Activated T-cell treated with anti-CD3 and anti-CD28 coated beads, Interleukin-2, amount 50 U/mL, for 4 hours (primary cell): Measurements from ENCODE around the gene CCDC179. TPM values are rescaled to one million over a fixed set of nuclear protein-coding genes. Genes with fewer than 3 reads are reported as not detected.
A peak's percentile ranks its signal among the peaks of the same experiment; 100 is the strongest.

Source experiments
- ATAC-seq, 2 donors: fragments of 200-7000 bp; cut with Tn5 transposase; one replicate each; pipeline ENCODE4 v1.10.0; 2021
- DNase-seq: peaks from one replicate; pipeline ENCODE4 v3.0.0-alpha.2; 2020
- H3K27me3 Mint-ChIP-seq: one replicate; pipeline ENCODE4 v1.8.0; 2021; ENCODE audit warnings: low read depth, mixed read lengths
- H3K36me3 Mint-ChIP-seq: one replicate; pipeline ENCODE4 v1.8.0; 2022; ENCODE audit warnings: mixed read lengths; ENCODE audit not compliant: insufficient read depth
- H3K4me1 Mint-ChIP-seq: one replicate; pipeline ENCODE4 v1.8.0; 2021; ENCODE audit warnings: low read depth, mixed read lengths
- H3K4me3 Mint-ChIP-seq: one replicate; pipeline ENCODE4 v1.8.0; 2021; ENCODE audit warnings: mild to moderate bottlenecking, moderate library complexity, mixed read lengths
- H3K9me3 Mint-ChIP-seq: one replicate; pipeline ENCODE4 v1.8.0; 2021; ENCODE audit warnings: mixed read lengths
- total RNA-seq, 3 donors: library from RNA; stranded (reverse); gene quantifications; one replicate each; pipeline ENCODE4 v1.2.1, GENCODE V29; 2021

The CCDC179 gene
- not detected for total RNA-seq

- Mint-ChIP-seq H3K36me3 (peaks cover 3% of the 10 kb centered on the region), H3K4me3 (no peak within 1 kb of the TSS), H3K4me1 (no peaks in the 10 kb centered on the region), H3K27me3 (no peaks in the 10 kb centered on the region), H3K9me3 (no peaks in the 10 kb centered on the region)
- ATAC-seq (no peak), DNase-seq (no peak)
These were observed at the start of gene CCDC179 for GRCh38 chr11:22860241-22860640. TSS of gene CCDC179 (minus strand) at chr11:22860474. CDS start at chr11:22860421, 53 bp downstream.

- H3K36me3 Mint-ChIP-seq = peaks cover 5% of the 10 kb centered on the region
- H3K4me1 Mint-ChIP-seq = no peaks in the 10 kb centered on the region
- peaks cover 7% of the 10 kb centered on the region for H3K9me3 Mint-ChIP-seq
- H3K27me3 Mint-ChIP-seq = no peaks in the 10 kb centered on the region
- no peak overlapping the region for H3K4me3 Mint-ChIP-seq
- no peak for DNase-seq
- ATAC-seq = no peak
These were observed 43.5 kb upstream of the CCDC179 start for GRCh38 chr11:22903782-22904181.

DNA sequence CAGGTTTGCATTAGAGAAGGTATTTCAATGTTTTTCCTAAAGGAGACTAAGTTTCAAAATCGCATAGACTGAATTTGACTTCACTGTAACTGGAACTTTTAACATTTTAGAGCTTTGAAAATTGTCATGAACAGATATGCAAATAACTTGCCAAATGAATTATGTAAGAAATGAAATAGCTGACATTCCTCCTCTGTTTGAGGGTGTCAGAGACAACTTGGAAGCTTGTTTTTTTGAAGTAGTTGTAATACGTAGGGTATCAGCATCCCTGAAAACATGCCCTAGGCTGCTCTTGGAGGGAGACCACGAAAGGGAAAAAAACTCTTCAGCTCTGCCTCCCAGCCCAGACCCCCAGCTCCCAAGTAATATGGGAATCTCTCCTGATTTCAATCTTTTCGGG, 41.3 kb upstream of the CCDC179 start:
- no peak for DNase-seq
- peaks cover 2% of the 10 kb centered on the region for H3K9me3 Mint-ChIP-seq

GRCh38 chr11:22900764-22901486, 40.7 kb upstream of the CCDC179 start:
- Mint-ChIP-seq H3K27me3 (no peaks in the 10 kb centered on the region), H3K36me3 (no peaks in the 10 kb centered on the region), H3K4me1 (no peaks in the 10 kb centered on the region), H3K9me3 (peaks cover 1% of the 10 kb centered on the region), H3K4me3 (no peak overlapping the region)
- ATAC-seq (no peak), DNase-seq (no peak)

More for the DNA sequence above, 41.3 kb upstream of the CCDC179 start:
- Mint-ChIP-seq H3K4me3 (no peak overlapping the region), H3K27me3 (no peaks in the 10 kb centered on the region), H3K36me3 (peaks cover under 1% of the 10 kb centered on the region), H3K4me1 (no peaks in the 10 kb centered on the region)
- ATAC-seq = no peak

GRCh38 chr11:22898036-22898435, 37.8 kb upstream of the CCDC179 start:
- Mint-ChIP-seq H3K9me3 (peaks cover 10% of the 10 kb centered on the region), H3K27me3 (no peaks in the 10 kb centered on the region), H3K36me3 (no peaks in the 10 kb centered on the region), H3K4me1 (no peaks in the 10 kb centered on the region), H3K4me3 (no peak overlapping the region)
- DNase-seq (no peak), ATAC-seq (no peak)

DNA sequence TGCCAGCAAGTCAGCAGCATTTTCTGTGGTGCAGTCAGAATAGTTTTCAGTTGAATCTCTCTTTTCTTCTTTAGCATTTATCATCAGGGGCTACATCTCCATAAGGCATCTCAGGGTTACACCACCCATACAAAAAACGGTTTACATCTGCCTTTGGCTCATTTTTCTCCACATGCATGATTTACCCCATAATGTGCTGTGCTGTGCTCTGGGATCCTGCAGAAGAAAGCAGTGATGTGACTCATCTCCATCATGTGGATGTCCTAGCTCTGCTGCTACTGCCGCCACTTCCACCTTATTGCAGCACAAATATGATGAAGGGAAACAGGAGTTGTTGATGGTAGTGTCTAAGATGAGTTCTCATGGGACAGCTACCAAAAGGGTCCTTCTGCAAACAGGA, 30.0 kb upstream of the CCDC179 start:
- Mint-ChIP-seq H3K27me3 (no peaks in the 10 kb centered on the region), H3K4me3 (no peak overlapping the region), H3K36me3 (no peaks in the 10 kb centered on the region), H3K4me1 (no peaks in the 10 kb centered on the region), H3K9me3 (peaks cover 8% of the 10 kb centered on the region)
- no peak for DNase-seq
- no peak for ATAC-seq

DNA sequence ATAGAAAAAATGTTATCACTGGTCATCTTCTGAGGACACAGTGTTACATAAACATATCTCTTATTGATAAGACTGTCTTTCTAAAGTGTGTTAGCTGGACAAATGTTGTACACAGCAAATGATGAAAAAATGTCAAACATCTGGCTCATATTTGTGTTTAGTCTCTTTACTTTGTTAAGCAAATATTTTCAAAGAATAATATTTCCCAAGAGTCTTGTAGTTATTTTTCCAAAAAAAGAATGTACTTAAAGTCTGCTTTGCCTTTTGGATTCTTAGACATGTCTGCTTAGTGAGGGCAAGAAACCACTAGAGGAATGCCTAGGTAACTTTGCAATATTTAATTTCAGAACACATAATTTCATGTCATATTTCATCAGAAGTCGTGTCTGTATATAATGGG, 23.9 kb upstream of the CCDC179 start:
- no peak overlapping the region for H3K4me3 Mint-ChIP-seq
- no peaks in the 10 kb centered on the region for H3K36me3 Mint-ChIP-seq
- no peaks in the 10 kb centered on the region for H3K9me3 Mint-ChIP-seq
- H3K27me3 Mint-ChIP-seq = no peaks in the 10 kb centered on the region
- no peak for ATAC-seq
- DNase-seq = no peak
- no peaks in the 10 kb centered on the region for H3K4me1 Mint-ChIP-seq

DNA sequence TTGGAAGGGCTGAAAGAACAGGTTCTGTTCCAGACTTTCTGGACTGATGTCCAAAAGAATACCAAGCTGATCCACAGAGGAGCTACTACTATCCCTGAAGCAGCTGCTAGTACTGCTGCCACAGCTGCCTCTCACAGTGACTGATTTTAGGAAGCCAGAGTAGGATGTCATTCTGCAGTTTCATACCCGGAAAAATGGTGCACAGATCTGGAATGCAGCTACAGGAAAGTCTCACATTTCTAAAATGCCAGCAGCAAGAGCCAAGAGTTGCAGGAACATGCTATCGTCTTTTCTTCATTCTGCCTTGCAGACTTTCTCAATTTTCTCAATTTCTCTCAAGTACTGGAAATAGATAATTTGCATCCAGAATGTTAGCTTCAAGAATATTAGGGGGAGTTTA, 19.4 kb upstream of the CCDC179 start:
- DNase-seq (no peak), ATAC-seq (no peak)
- no peak overlapping the region for H3K4me3 Mint-ChIP-seq
- H3K9me3 Mint-ChIP-seq = no peaks in the 10 kb centered on the region
- no peaks in the 10 kb centered on the region for H3K36me3 Mint-ChIP-seq
- no peaks in the 10 kb centered on the region for H3K27me3 Mint-ChIP-seq
- H3K4me1 Mint-ChIP-seq = no peaks in the 10 kb centered on the region

GRCh38 chr11:22878604-22879003, 18.3 kb upstream of the CCDC179 start:
- Mint-ChIP-seq H3K4me3 (no peak overlapping the region), H3K9me3 (no peaks in the 10 kb centered on the region), H3K27me3 (no peaks in the 10 kb centered on the region), H3K36me3 (no peaks in the 10 kb centered on the region), H3K4me1 (no peaks in the 10 kb centered on the region)
- no peak for ATAC-seq
- DNase-seq = no peak

DNA sequence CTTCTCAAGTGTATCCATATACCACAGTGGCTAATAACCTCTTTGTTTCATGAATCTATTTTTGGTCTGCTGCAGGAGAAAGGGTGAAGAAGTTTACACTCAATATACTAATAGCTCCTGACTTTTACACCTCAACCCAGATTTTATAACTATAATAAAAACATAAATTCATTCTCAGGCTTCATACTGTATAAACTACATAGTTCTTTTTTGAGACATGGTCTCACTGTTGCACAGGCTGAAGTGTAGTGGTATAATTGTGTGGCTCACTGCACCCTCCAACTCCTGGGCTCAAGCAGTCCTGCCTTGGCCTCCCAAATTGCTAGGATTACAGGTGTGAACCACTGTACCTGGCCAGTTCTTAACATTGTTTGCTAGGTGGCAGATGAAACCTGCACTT, 17.8 kb upstream of the CCDC179 start:
- H3K27me3 Mint-ChIP-seq = no peaks in the 10 kb centered on the region
- no peak for ATAC-seq

DNA sequence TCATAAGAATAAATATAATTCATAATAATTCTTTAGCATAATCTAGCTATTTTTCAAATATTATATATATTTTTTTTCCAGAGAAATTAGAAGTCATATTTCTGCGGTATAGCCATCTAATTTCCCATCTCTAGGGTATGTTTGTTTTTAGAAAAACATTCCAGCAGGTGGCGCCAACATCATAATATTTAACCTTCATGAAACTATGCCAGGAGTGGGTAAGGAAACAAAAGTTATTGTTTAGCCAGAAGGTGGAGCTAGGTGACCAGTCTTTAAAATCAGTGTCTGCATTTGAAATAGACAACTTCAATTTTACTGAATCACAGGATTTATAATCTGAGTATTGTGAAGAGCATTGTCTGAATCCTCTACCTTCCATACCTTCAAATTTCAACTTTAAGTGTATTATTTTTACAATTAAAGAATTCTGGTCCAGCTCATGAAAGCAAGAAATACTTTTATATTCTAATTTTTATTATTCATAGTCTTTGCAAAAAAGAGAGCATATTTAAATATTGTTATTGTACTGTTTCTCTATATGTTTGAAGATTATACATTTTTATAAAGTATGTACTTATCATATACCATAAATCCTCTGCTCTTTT, 15.7 kb upstream of the CCDC179 start:
- H3K36me3 Mint-ChIP-seq = no peaks in the 10 kb centered on the region
- no peaks in the 10 kb centered on the region for H3K9me3 Mint-ChIP-seq
- no peak overlapping the region for H3K4me3 Mint-ChIP-seq
- H3K27me3 Mint-ChIP-seq = no peaks in the 10 kb centered on the region
- DNase-seq (peak; percentile 39), ATAC-seq (peak; percentile 75 to 78)
- H3K4me1 Mint-ChIP-seq = no peaks in the 10 kb centered on the region

More for the DNA sequence above, 17.8 kb upstream of the CCDC179 start:
- H3K4me1 Mint-ChIP-seq = no peaks in the 10 kb centered on the region
- no peaks in the 10 kb centered on the region for H3K36me3 Mint-ChIP-seq
- H3K4me3 Mint-ChIP-seq = no peak overlapping the region
- no peak for DNase-seq
- H3K9me3 Mint-ChIP-seq = no peaks in the 10 kb centered on the region

- Mint-ChIP-seq H3K36me3 (peaks cover 3% of the 10 kb centered on the region), H3K4me3 (no peak overlapping the region), H3K9me3 (no peaks in the 10 kb centered on the region), H3K4me1 (no peaks in the 10 kb centered on the region), H3K27me3 (no peaks in the 10 kb centered on the region)
- no peak for DNase-seq
- no peak for ATAC-seq
These were observed 9.1 kb upstream of the CCDC179 start for GRCh38 chr11:22869325-22869724.

DNA sequence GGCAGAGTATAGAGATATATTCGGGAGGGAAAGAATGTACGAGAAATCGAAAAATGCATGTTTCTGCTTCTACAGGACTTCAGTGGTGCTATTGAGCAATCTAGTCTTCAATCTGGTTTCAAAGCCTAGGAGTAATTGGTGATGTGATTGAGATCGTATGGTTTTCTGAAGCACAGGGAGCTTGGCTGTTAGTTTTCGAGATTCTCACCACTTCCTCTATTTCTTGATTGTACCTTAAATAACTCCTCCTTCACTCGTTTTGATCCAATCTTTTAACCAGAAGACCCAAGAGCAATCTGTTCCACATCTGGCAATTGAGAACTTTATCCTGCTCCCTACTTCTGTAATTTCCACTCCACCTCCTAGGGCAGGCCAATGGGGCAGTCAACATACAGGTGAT, 518 bp downstream of the CCDC179 start:
- no peak for ATAC-seq

DNA sequence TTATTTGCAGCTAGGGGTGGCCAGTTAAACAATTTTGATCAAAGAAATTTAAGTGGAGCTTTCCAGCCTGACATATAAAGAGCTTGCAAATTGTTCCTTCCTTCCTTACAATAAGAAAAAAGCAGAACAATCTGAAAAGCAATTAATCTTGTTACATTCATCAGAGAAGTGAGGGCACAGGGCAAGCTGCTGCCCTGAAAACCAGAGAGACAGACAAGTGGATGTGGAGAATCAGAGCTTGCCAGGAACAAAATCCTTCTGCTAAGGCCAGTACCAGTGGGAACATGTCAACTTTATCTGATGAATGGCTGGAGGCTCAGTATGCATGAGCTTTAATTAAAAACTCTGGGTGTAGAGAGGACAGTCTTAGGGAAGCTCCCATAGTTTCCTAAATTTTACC, 8.8 kb downstream of the CCDC179 start:
- Mint-ChIP-seq H3K4me1 (no peaks in the 10 kb centered on the region), H3K27me3 (no peaks in the 10 kb centered on the region), H3K9me3 (no peaks in the 10 kb centered on the region), H3K4me3 (no peak overlapping the region), H3K36me3 (no peaks in the 10 kb centered on the region)
- no peak for ATAC-seq
- no peak for DNase-seq

More for the DNA sequence above, 518 bp downstream of the CCDC179 start:
- Mint-ChIP-seq H3K4me1 (no peaks in the 10 kb centered on the region), H3K36me3 (peaks cover 3% of the 10 kb centered on the region), H3K4me3 (no peak overlapping the region), H3K27me3 (no peaks in the 10 kb centered on the region), H3K9me3 (no peaks in the 10 kb centered on the region)
- DNase-seq = no peak

GRCh38 chr11:22846726-22847125, 13.5 kb downstream of the CCDC179 start:
- no peak overlapping the region for H3K4me3 Mint-ChIP-seq
- H3K9me3 Mint-ChIP-seq = no peaks in the 10 kb centered on the region
- no peaks in the 10 kb centered on the region for H3K4me1 Mint-ChIP-seq
- DNase-seq = no peak
- H3K27me3 Mint-ChIP-seq = no peaks in the 10 kb centered on the region
- no peak for ATAC-seq
- peaks cover 11% of the 10 kb centered on the region for H3K36me3 Mint-ChIP-seq
